Astrocyte (in vitro differentiated cells and primary cell): ENCODE measurements around the gene CDH23. TPM values are rescaled to one million over a fixed set of nuclear protein-coding genes. Genes with fewer than 3 reads are reported as not detected.

ENCODE experiments used
- DNase-seq: peaks from one replicate; pipeline ENCODE4 v3.0.0-alpha.2; 2010; ENCODE audit warnings: low read depth
- FAIRE-seq: peaks from 2 replicates; lab custom pipeline; 2011; peaks lifted over from hg19 to GRCh38; lab: Jason Lieb, UNC
- H2AFZ ChIP-seq: 2 replicates; pipeline ENCODE4 v1.6.0; 2012; ENCODE audit warnings: low read depth, low read length, inconsistent platforms
- H3K27ac ChIP-seq: 2 replicates; pipeline ENCODE4 v1.5.1; 2011; ENCODE audit warnings: low read depth, low read length, inconsistent platforms
- H3K27me3 ChIP-seq: 2 replicates; pipeline ENCODE4 v1.6.0; 2011; ENCODE audit warnings: low read length, inconsistent platforms; ENCODE audit not compliant: insufficient read depth
- H3K36me3 ChIP-seq: 2 replicates; pipeline ENCODE4 v1.5.1; 2011; ENCODE audit warnings: low read length, inconsistent platforms; ENCODE audit not compliant: insufficient read depth
- H3K4me1 ChIP-seq: 2 replicates; pipeline ENCODE4 v1.5.1; 2011; ENCODE audit warnings: low read length, inconsistent platforms; ENCODE audit not compliant: insufficient read depth
- H3K4me2 ChIP-seq: 2 replicates; pipeline ENCODE4 v1.6.0; 2012; ENCODE audit warnings: low read length, inconsistent platforms
- H3K4me3 ChIP-seq: 2 replicates; pipeline ENCODE4 v1.5.1; 2011; ENCODE audit warnings: low read depth, mild to moderate bottlenecking, low read length, inconsistent platforms; ENCODE audit not compliant: insufficient read depth
- H3K79me2 ChIP-seq: 2 replicates; pipeline ENCODE4 v1.6.0; 2012; ENCODE audit warnings: mild to moderate bottlenecking, low read length, inconsistent platforms; ENCODE audit not compliant: insufficient read depth
- H3K9ac ChIP-seq: 2 replicates; pipeline ENCODE4 v1.6.0; 2012; ENCODE audit warnings: mild to moderate bottlenecking, low read length, inconsistent platforms
- H3K9me3 ChIP-seq: 2 replicates; pipeline ENCODE4 v1.5.1; 2012; ENCODE audit warnings: low read depth, mild to moderate bottlenecking, low read length, inconsistent platforms; ENCODE audit not compliant: insufficient read depth
- H4K20me1 ChIP-seq: 2 replicates; pipeline ENCODE4 v1.6.0; 2012; ENCODE audit warnings: low read length, inconsistent platforms; ENCODE audit not compliant: insufficient read depth
- H3K27ac Mint-ChIP-seq: one replicate; pipeline ENCODE4 v1.8.0; 2021; ENCODE audit warnings: mild to moderate bottlenecking, mixed read lengths; ENCODE audit not compliant: unreplicated experiment
- H3K27me3 Mint-ChIP-seq: one replicate; pipeline ENCODE4 v1.8.0; 2021; ENCODE audit warnings: low read depth, mixed read lengths; ENCODE audit not compliant: unreplicated experiment
- H3K36me3 Mint-ChIP-seq: one replicate; pipeline ENCODE4 v1.8.0; 2021; ENCODE audit warnings: low read depth, mixed read lengths; ENCODE audit not compliant: unreplicated experiment
- H3K4me1 Mint-ChIP-seq: one replicate; pipeline ENCODE4 v1.8.0; 2021; ENCODE audit warnings: low read depth, mixed read lengths; ENCODE audit not compliant: unreplicated experiment
- H3K4me3 Mint-ChIP-seq: one replicate; pipeline ENCODE4 v1.8.0; 2021; ENCODE audit warnings: mild to moderate bottlenecking, moderate library complexity, mixed read lengths; ENCODE audit not compliant: unreplicated experiment
- H3K9me3 Mint-ChIP-seq: one replicate; pipeline ENCODE4 v1.8.0; 2021; ENCODE audit warnings: mild to moderate bottlenecking, mixed read lengths; ENCODE audit not compliant: unreplicated experiment
- CTCF ChIP-seq: IDR thresholded peaks from 2 replicates; pipeline ENCODE4 v1.5.1; 2011; ENCODE audit warnings: low read depth, mild to moderate bottlenecking, inconsistent platforms, low read length, moderate library complexity; ENCODE audit not compliant: insufficient read depth
- EZH2 ChIP-seq: IDR thresholded peaks from 2 replicates; pipeline ENCODE4 v1.6.1; 2012; ENCODE audit warnings: mild to moderate bottlenecking, low read length, inconsistent platforms; ENCODE audit not compliant: insufficient read depth
- total RNA-seq: library from RNA; stranded (reverse); gene quantifications from 2 replicates; pipeline ENCODE4 v1.2.1, GENCODE V29; 2021

Gene CDH23
- total RNA-seq, 1 donor from 2014 or later, result not detected

DNA sequence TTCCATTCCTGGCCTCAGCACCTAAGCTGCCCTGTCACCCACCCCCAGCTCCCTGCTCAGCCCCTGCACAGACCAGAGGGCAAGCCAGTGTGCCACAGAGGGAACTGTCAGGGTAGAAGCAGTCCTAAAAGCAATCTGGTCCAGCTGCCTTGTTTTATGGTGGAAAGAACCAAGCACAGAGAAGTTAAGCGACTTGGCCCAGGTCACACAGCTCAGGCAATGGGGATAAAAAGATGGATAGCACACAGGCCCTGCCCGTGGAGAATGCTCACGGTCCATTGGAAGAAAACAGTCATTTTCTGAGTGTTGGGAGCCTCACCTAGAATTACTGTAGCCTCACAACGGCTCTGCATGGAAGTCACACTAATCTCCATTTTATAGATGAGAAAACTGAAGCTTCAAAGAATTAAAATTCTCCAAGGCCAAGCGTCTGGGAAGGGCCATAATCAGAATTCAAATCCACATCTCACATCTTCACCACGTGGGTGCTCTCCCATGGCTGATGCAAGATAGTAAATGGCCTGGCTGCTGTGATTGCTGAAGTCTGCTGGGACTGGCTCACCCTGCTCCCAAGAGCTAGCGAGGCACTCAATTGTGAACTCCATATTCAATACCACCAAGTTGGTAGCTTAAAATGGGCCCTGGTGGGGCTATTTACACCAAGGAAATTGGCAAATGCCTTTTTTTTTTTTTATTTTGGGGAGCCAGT is 296.0 kb downstream of the CDH23 start:
- H3K79me2 ChIP-seq, result no peaks in the 10 kb centered on the region
- H3K36me3 ChIP-seq, result no peaks in the 10 kb centered on the region
- no peak for TF ChIP-seq CTCF
- no peak for TF ChIP-seq EZH2
- no peak overlapping the region for H3K9ac ChIP-seq
- H3K4me2 ChIP-seq, result no peak overlapping the region
- H3K27ac Mint-ChIP-seq, result no peak overlapping the region
- H3K4me3 ChIP-seq, result no peak overlapping the region
- peaks cover 2% of the 10 kb centered on the region for H3K9me3 ChIP-seq
- peaks cover 9% of the 10 kb centered on the region for H3K27me3 ChIP-seq
- no peaks in the 10 kb centered on the region for H3K4me1 Mint-ChIP-seq
- H3K27me3 Mint-ChIP-seq, result peaks cover 18% of the 10 kb centered on the region
- DNase-seq (no peak), FAIRE-seq (no peak)
- H4K20me1 ChIP-seq, result no peaks in the 10 kb centered on the region
- no peak overlapping the region for H3K27ac ChIP-seq
- H3K9me3 Mint-ChIP-seq, result peaks cover 3% of the 10 kb centered on the region
- H2AFZ ChIP-seq, result no peak overlapping the region
- H3K4me1 ChIP-seq, result no peaks in the 10 kb centered on the region
- no peaks in the 10 kb centered on the region for H3K36me3 Mint-ChIP-seq
- no peak overlapping the region for H3K4me3 Mint-ChIP-seq

GRCh38 chr10:71693377-71693776 is 296.7 kb downstream of the CDH23 start:
- no peaks in the 10 kb centered on the region for H3K36me3 ChIP-seq
- Mint-ChIP-seq H3K4me1 (no peaks in the 10 kb centered on the region), H3K27me3 (peaks cover 21% of the 10 kb centered on the region), H3K36me3 (no peaks in the 10 kb centered on the region), H3K4me3 (no peak overlapping the region), H3K27ac (no peak overlapping the region), H3K9me3 (no peaks in the 10 kb centered on the region)
- H3K27ac ChIP-seq, result no peak overlapping the region
- H3K27me3 ChIP-seq, result peaks cover 9% of the 10 kb centered on the region
- H3K79me2 ChIP-seq, result no peaks in the 10 kb centered on the region
- H3K9ac ChIP-seq, result no peak overlapping the region
- H4K20me1 ChIP-seq, result no peaks in the 10 kb centered on the region
- FAIRE-seq (no peak), DNase-seq (no peak)
- no peaks in the 10 kb centered on the region for H3K4me1 ChIP-seq
- TF ChIP-seq CTCF (no peak), EZH2 (no peak)
- no peak overlapping the region for H3K4me2 ChIP-seq
- no peak overlapping the region for H2AFZ ChIP-seq
- no peak overlapping the region for H3K4me3 ChIP-seq
- H3K9me3 ChIP-seq, result peaks cover 2% of the 10 kb centered on the region

- Mint-ChIP-seq H3K36me3 (no peaks in the 10 kb centered on the region), H3K4me1 (no peaks in the 10 kb centered on the region), H3K9me3 (no peaks in the 10 kb centered on the region), H3K4me3 (no peak overlapping the region), H3K27me3 (peaks cover 28% of the 10 kb centered on the region), H3K27ac (no peak overlapping the region)
- Histone ChIP-seq H3K27ac (no peak overlapping the region), H4K20me1 (no peaks in the 10 kb centered on the region), H3K79me2 (no peaks in the 10 kb centered on the region), H3K27me3 (peaks cover 14% of the 10 kb centered on the region), H3K4me1 (no peaks in the 10 kb centered on the region), H2AFZ (no peak overlapping the region), H3K9me3 (peaks cover 2% of the 10 kb centered on the region), H3K4me3 (no peak overlapping the region), H3K36me3 (no peaks in the 10 kb centered on the region), H3K9ac (no peak overlapping the region), H3K4me2 (no peak overlapping the region)
- no peak for FAIRE-seq
- no peak for DNase-seq
- TF ChIP-seq EZH2 (no peak), CTCF (no peak)
Observed at GRCh38 chr10:71694039-71694501, 297.4 kb downstream of the CDH23 start.
